Lower leg skin (tissue), 4 donors: ENCODE measurements around the gene PACS2. TPM values are rescaled to one million over a fixed set of nuclear protein-coding genes. Genes with fewer than 3 reads are reported as not detected.

Experiments used
- DNase-seq, 2 donors: peaks; one replicate each; pipeline ENCODE4 v3.0.0-alpha.2; 2019; ENCODE audit warnings: low spot score in 2 of 2
- H3K4me3 ChIP-seq: fragments of 200-600 bp; sonication (generic); 2 replicates; pipeline ENCODE4 v1.5.1; 2017; ENCODE audit warnings: mild to moderate bottlenecking, low read depth; ENCODE audit not compliant: poor library complexity, severe bottlenecking
- POLR2A ChIP-seq, 2 donors: fragments of 450-650 bp; IDR thresholded peaks; one replicate each; pipeline ENCODE4 v1.6.1; 2016 to 2017; ENCODE audit warnings: antibody characterized with exemption in 2 of 2, mild to moderate bottlenecking in 1 of 2, moderate library complexity in 1 of 2
- WGBS, 2 donors: methylation state at CpG; one replicate each; pipeline ENCODE4 v1.1.5; 2018; 5-methylcytosine and 5-hydroxymethylcytosine counted together
- intact Hi-C: fragments of 100-400 bp; cut with DNase I; formaldehyde crosslinking; loops from one replicate; pipeline ENCODE4 v1.15.0; 2023; ENCODE audit warnings: low total_unique reads
- total RNA-seq, 4 donors: library from RNA; depleted of rRNA; stranded (reverse); fragments of >200 nt; gene quantifications; one replicate each; pipeline ENCODE4 v1.1.0, GENCODE V29; 2016
- TF ChIP-seq, protein P1 (sequence below), 3 donors: fragments of 450-650 bp; IDR thresholded peaks; one replicate each; pipeline ENCODE4 v1.5.1; 2016; ENCODE audit warnings: antibody characterized with exemption in 3 of 3, mild to moderate bottlenecking in 3 of 3, moderate library complexity in 2 of 3

The PACS2 gene
- total RNA-seq, 4 donors from 2014 or later, result 25.9 to 75.1 (median 54.3) TPM

- intact Hi-C loops, result loop anchor here (10.0 kb wide), 1 partner anchor 119 kb away; the partner anchor contains the start of gene TEDC1
- TF ChIP-seq, protein P1, sequence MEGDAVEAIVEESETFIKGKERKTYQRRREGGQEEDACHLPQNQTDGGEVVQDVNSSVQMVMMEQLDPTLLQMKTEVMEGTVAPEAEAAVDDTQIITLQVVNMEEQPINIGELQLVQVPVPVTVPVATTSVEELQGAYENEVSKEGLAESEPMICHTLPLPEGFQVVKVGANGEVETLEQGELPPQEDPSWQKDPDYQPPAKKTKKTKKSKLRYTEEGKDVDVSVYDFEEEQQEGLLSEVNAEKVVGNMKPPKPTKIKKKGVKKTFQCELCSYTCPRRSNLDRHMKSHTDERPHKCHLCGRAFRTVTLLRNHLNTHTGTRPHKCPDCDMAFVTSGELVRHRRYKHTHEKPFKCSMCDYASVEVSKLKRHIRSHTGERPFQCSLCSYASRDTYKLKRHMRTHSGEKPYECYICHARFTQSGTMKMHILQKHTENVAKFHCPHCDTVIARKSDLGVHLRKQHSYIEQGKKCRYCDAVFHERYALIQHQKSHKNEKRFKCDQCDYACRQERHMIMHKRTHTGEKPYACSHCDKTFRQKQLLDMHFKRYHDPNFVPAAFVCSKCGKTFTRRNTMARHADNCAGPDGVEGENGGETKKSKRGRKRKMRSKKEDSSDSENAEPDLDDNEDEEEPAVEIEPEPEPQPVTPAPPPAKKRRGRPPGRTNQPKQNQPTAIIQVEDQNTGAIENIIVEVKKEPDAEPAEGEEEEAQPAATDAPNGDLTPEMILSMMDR (IDR thresholded peaks at IDR 0.05), result no peak
- TF ChIP-seq POLR2A (IDR thresholded peaks at IDR 0.05), result no peak
- no peak overlapping the region for H3K4me3 ChIP-seq
- DNase-seq, result no peak
- WGBS, 2 donors, result 65 to 76% methylated on average over 4 of the region's 4 CpGs
Measured at GRCh38 chr14:105375635-105376057, 61.1 kb downstream of the PACS2 start.

DNA sequence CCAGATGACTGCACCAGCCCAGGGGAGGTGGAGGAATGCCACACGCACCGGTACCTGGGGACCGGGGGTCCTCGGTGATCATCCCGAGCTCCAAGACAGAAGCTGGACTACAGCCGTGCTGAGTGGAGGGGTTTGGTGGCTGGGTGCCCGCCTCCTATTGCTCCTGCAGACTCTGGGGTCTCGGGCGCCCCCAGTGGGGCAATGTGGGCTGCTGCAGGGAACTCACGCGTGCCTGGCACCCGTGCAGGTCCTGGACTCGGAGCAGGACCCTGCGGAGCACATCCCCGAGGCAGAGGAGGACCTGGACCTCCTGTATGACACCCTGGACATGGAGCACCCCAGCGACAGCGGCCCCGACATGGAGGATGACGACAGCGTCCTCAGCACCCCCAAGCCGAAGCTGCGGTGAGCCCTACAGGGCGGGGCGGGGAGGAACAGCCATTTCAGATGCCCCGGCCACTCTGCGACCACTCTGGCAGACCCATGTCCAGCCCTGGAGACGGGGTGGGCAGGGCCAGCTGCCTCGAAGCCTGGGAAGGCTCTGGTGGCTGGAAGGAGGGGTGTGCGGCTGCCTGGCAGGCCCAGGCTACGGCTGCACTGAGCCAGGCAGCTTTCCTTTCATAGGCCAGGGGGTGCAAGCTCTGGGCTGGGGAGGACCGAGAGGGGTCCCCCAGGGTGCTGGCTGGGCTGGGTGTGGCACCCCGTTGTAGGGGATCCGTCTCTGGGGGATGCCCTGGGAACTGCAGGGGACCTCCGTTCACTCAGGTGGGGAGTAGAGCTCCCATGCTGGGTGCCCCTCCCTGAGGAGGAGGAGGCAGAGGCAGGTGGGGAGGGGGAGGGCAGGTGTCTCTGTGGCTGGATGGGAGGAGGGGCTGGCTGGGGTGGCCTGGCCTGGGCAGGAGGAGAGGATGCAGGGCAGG is 62.2 kb downstream of the PACS2 start:
- intact Hi-C loops, result loop anchor here (10.0 kb wide), 1 partner anchor 118 kb away; the partner anchor contains the start of gene TEDC1
- 82 to 88% methylated on average over 21 to 34 of the region's 34 CpGs for WGBS, 2 donors
- TF ChIP-seq POLR2A (IDR thresholded peaks at IDR 0.05), result no peak
- TF ChIP-seq, protein P1 (IDR thresholded peaks at IDR 0.05), result no peak
- no peak overlapping the region for H3K4me3 ChIP-seq
- DNase-seq, result no peak

GRCh38 chr14:105377555-105378182 is 63.1 kb downstream of the PACS2 start:
- H3K4me3 ChIP-seq, result no peak overlapping the region
- TF ChIP-seq, protein P1 (IDR thresholded peaks at IDR 0.05), result no peak
- TF ChIP-seq POLR2A (IDR thresholded peaks at IDR 0.05), result no peak
- intact Hi-C loops, result loop anchor here (10.0 kb wide), 1 partner anchor 117 kb away; the partner anchor contains the start of gene TEDC1
- 89 to 92% methylated on average over 14 to 23 of the region's 23 CpGs for WGBS, 2 donors
- DNase-seq, result no peak

DNA sequence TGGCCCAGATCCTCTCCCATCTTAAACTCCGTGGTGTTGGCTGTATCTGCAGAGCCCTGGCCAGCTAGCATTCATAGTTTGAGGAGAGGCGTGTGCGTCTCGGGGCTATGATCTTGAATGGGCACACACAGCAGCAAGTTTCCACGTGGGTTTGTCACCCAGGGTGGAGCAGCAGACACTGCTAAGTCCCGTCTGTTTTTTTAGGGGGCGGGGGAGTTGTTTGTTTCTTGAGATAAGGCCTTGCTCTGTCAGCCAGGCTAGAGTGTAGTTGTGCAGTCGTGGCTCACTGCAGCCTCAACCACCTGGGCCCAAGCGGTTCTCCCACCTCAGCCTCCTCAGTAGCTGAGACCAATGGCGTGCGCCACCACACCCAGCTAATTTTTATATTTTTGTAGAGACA is 63.7 kb downstream of the PACS2 start:
- TF ChIP-seq POLR2A (IDR thresholded peaks at IDR 0.05), result no peak
- TF ChIP-seq, protein P1 (IDR thresholded peaks at IDR 0.05), result no peak
- 74 to 75% methylated on average over 11 of the region's 11 CpGs for WGBS, 2 donors
- no peak overlapping the region for H3K4me3 ChIP-seq
- DNase-seq, result no peak
- intact Hi-C loops, result loop anchor here (10.0 kb wide), 1 partner anchor 117 kb away; the partner anchor contains the start of gene TEDC1

GRCh38 chr14:105378873-105379685 is 64.5 kb downstream of the PACS2 start:
- no peak for DNase-seq
- TF ChIP-seq, protein P1 (IDR thresholded peaks at IDR 0.05), result no peak
- TF ChIP-seq POLR2A (IDR thresholded peaks at IDR 0.05), result no peak
- 91 to 94% methylated on average over 17 of the region's 17 CpGs for WGBS, 2 donors
- intact Hi-C loops, result loop anchor here (10.0 kb wide), 1 partner anchor 116 kb away; the partner anchor contains the start of gene TEDC1
- no peak overlapping the region for H3K4me3 ChIP-seq
